GM12873 (cell line): Measurements from ENCODE around the gene DPP9.

Source experiments
- CTCF ChIP-seq: IDR thresholded peaks from 2 replicates; pipeline ENCODE4 v1.5.1; 2012; ENCODE audit warnings: low read depth, mild to moderate bottlenecking, moderate library complexity, low read length, control low read depth; ENCODE audit not compliant: insufficient read depth; ENCODE audit errors: missing control alignments

The DPP9 gene

DNA sequence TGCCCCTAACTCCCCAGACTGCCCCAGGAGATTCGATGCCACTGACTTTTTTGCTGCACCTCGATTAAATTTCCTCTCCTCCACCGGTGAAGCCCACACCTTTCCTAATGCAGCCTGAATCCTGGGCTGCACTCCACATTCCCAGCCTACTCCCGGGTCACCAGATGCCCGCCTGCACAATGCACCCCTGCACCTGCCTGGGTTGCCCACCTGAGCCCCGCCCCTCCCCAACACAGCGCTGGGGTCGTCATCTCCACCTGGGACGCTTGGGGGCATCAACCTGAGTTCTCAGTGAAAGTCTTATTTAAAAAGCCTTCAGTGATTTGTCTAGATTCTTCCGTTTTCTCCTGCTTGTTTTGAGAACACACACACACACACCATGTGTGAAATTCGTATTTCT lies 24.5 kb upstream of the DPP9 start:
- TF ChIP-seq CTCF = no peak

GRCh38 chr19:4745986-4746385 lies 22.3 kb upstream of the DPP9 start:
- no peak for TF ChIP-seq CTCF

GRCh38 chr19:4744451-4745174 lies 21.0 kb upstream of the DPP9 start:
- TF ChIP-seq CTCF = no peak

DNA sequence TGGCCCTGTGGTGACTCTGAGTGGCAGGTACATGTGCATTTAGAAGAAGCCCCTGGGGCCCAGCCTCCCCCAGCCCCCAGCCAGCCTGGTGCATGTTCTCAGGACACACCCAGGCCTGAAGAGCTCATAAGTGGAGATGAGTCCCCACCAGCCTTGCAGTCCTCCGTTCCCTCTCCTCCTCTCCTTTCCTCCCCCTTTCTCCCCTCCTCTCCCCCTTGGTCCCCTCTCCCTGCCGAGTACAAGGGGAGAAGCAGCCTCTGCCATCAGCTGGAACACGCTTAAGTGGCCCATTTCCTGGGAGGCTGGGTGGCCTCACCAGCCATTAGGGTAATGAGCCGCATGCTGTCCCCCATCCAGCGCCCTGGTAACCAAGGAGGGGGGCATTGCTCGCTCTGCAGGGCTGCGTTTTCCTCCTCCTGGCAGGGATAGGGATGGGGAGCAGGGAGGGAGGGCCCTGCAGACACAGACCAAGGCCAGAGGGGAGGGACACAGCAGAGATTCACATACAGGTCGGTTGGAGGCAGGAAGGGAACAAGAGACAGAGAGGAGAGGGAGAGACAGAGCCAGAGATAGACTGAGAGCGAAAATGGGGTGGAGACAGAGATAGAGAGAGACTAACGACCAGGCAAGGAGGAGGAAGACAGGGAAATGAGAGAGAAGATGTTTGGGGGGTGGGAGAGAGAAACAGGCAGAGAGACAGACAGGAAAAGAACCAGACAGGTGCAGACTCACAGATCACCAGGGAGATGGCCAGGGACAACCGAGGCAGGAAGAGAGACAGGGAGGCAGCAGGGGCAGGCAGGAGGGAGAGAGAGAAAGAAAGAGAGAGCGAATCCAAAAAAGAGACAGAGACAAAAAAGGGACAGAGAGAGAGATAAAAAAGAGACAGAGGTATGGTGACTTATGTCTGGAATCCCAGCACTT lies 19.3 kb upstream of the DPP9 start:
- TF ChIP-seq CTCF = no peak

DNA sequence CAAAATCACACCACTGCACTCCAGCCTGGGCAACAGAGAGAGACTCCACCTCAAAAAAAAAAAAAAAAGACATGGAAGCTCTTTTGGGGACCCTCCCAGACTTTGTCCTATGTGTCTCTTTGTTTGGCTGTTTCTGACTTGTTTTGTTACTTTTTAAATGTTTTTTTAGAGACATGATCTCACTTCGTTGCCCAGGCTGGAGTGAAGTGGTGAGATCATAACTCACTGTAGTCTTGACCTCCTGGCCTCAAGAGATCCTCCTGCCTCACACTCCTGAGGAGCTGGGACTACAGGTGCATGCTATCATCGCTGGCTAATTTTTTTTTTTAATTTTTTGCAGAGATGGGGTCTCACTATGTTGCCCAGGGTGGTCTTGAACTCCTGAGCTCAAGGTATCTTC lies 16.4 kb upstream of the DPP9 start:
- TF ChIP-seq CTCF = no peak

DNA sequence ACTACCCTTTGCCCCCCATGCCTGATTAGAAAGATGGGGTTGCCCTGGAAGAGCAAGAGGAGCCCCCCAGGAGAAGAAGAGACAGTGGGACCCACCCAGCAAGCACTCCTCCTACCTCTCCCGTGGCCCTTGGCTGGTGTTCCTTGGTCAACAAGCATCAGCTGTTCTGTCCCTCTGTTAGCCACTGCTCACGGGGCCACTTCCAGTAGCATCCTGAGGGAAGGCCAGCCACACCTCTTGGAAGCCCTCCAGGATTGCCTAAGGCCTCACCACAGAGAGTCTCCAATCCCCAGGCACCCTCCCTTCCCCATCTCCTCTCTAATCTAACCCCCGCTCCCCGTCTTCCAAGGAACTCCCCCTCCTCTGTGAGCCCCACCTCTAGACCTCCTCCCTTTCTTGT lies 15.1 kb upstream of the DPP9 start:
- TF ChIP-seq CTCF = no peak

- TF ChIP-seq CTCF = no peak
Measured at GRCh38 chr19:4737955-4738600, 14.4 kb upstream of the DPP9 start.
